Superior temporal gyrus (tissue), 1 donor: Measurements from ENCODE around the gene WSCD2.
"Not testable (repeated sequence)": the region's sequence is repeated elsewhere in the genome, so short reads cannot be mapped to it uniquely, and the experiment has no call there.

Experiments used
- DNase-seq: peaks from one replicate; pipeline ENCODE4 v3.0.0-alpha.2; 2016; ENCODE audit errors: extremely low spot score

The WSCD2 gene

GRCh38 chr12:108196921-108197320 is 67.8 kb downstream of the WSCD2 start:
- DNase-seq, result no peak

- DNase-seq, result no peak
Measured at GRCh38 chr12:108198043-108198442, 69.0 kb downstream of the WSCD2 start.

- DNase-seq, result no peak
Measured at GRCh38 chr12:108199106-108199505, 70.0 kb downstream of the WSCD2 start.

GRCh38 chr12:108201808-108202207 is 72.7 kb downstream of the WSCD2 start:
- DNase-seq, result no peak

- DNase-seq, result no peak
Measured at GRCh38 chr12:108204117-108204987, 75.3 kb downstream of the WSCD2 start.

GRCh38 chr12:108205864-108206263 is 76.8 kb downstream of the WSCD2 start:
- DNase-seq, result no peak

GRCh38 chr12:108207791-108208730 is 79.0 kb downstream of the WSCD2 start:
- no peak for DNase-seq

- DNase-seq, result no peak
Measured at GRCh38 chr12:108210001-108210400, 80.9 kb downstream of the WSCD2 start.

GRCh38 chr12:108211157-108211556 is 82.1 kb downstream of the WSCD2 start:
- no peak for DNase-seq

- DNase-seq, result no peak
Measured at GRCh38 chr12:108213871-108214445, 84.9 kb downstream of the WSCD2 start.

- no peak for DNase-seq
Measured at GRCh38 chr12:108214486-108214885, 85.4 kb downstream of the WSCD2 start.

- no peak for DNase-seq
Measured at GRCh38 chr12:108215458-108215857, 86.4 kb downstream of the WSCD2 start.

GRCh38 chr12:108218921-108219320 is 89.8 kb downstream of the WSCD2 start:
- DNase-seq, result no peak

- DNase-seq, result not testable (repeated sequence)
Measured at GRCh38 chr12:108225101-108225500, 96.0 kb downstream of the WSCD2 start.

- no peak for DNase-seq
Measured at GRCh38 chr12:108226866-108227265, 97.8 kb downstream of the WSCD2 start.

- DNase-seq, result no peak
Measured at GRCh38 chr12:108228746-108229145, 99.7 kb downstream of the WSCD2 start.

GRCh38 chr12:108231109-108231905 is 102.2 kb downstream of the WSCD2 start:
- no peak for DNase-seq

- no peak for DNase-seq
Measured at GRCh38 chr12:108231909-108232434, 102.9 kb downstream of the WSCD2 start.

- DNase-seq, result no peak
Measured at GRCh38 chr12:108232565-108232964, 103.5 kb downstream of the WSCD2 start.

GRCh38 chr12:108234158-108234557 is 105.1 kb downstream of the WSCD2 start:
- DNase-seq, result no peak
